Jurkat, Clone E6-1 (cell line): ENCODE measurements around the gene PPP6R2.

Experiments used
- DNase-seq: peaks from one replicate; pipeline ENCODE4 v3.0.0-alpha.2; 2011; ENCODE audit warnings: low read depth, low spot score
- H3K4me3 ChIP-seq: 2 replicates; pipeline ENCODE4 v1.5.1; 2011; ENCODE audit warnings: mild to moderate bottlenecking, low read length, control low read depth, moderate library complexity

The PPP6R2 gene

DNA sequence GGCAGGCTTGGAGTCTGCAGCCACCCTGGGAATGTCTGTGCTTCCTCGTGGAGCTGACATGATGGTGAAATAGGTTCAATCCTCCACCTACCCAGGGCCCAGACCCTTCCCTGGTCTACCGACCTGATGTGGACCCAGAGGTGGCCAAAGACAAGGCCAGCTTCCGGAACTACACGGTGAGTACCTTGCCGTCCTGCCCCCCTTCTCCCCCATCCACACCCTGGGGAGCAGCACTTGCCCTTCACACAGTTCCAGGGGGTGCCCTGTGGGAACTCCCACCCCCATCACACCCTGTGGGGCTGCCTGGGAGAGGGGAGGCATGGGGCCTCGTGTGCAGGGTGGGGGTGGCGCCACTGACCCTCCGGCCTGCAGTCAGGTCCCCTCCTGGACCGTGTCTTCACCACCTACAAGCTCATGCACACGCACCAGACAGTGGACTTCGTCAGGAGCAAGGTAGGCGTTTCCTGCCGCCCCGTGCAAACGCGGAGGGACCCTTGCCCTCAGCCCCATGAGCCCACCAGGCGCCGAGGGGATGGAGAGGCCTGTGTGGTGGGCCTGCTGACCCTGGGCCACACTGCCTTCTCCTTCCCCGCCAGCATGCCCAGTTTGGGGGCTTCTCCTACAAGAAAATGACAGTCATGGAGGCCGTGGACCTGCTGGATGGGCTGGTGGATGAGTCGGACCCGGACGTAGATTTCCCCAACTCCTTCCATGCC, 144.3 kb downstream of the PPP6R2 start:
- no peak for DNase-seq
- no peak overlapping the region for H3K4me3 ChIP-seq

DNA sequence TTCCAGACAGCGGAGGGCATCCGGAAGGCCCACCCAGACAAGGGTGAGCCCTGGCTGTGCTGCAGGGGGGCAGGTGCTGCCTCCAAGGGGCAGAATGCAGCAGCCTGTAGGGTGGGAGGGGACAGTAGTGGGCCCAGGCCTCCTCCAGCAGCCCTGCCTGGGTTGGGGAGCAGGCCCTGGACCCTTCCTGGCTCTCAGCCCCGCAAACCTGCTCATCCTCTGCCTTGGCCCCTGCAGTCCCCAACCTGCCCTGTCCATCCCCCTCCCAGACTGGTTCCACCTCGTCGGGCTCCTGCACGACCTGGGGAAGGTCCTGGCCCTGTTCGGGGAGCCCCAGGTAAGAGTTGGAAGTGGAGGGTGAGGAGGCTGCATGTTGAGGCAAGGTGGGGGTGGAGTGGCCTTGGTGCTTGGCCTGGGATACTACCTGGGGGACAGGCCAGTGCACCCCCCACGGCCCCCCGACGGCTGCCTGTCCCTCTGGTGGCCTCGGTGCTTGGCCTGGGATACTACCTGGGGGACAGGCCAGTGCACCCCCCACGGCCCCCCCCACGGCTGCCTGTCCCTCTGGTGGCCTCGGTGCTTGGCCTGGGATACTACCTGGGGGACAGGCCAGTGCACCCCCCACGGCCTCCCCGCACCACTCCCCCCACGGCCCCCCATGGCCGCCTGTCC, 145.0 kb downstream of the PPP6R2 start:
- no peak for DNase-seq
- no peak overlapping the region for H3K4me3 ChIP-seq

DNA sequence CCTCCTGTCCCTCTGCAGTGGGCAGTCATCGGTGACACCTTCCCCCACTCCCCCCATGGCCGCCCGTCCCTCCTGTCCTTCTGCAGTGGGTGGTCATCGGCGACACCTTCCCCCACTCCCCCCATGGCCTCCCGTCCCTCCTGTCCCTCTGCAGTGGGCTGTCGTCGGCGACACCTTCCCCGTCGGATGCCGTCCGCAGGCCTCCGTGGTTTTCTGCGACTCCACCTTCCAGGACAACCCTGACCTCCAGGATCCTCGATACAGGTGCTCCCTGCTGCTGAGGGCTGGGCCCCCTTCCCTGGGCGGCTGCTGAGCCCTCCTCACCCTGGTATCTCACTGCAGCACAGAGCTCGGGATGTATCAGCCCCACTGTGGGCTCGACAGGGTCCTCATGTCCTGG, 145.8 kb downstream of the PPP6R2 start:
- DNase-seq, result no peak
- H3K4me3 ChIP-seq, result no peak overlapping the region

DNA sequence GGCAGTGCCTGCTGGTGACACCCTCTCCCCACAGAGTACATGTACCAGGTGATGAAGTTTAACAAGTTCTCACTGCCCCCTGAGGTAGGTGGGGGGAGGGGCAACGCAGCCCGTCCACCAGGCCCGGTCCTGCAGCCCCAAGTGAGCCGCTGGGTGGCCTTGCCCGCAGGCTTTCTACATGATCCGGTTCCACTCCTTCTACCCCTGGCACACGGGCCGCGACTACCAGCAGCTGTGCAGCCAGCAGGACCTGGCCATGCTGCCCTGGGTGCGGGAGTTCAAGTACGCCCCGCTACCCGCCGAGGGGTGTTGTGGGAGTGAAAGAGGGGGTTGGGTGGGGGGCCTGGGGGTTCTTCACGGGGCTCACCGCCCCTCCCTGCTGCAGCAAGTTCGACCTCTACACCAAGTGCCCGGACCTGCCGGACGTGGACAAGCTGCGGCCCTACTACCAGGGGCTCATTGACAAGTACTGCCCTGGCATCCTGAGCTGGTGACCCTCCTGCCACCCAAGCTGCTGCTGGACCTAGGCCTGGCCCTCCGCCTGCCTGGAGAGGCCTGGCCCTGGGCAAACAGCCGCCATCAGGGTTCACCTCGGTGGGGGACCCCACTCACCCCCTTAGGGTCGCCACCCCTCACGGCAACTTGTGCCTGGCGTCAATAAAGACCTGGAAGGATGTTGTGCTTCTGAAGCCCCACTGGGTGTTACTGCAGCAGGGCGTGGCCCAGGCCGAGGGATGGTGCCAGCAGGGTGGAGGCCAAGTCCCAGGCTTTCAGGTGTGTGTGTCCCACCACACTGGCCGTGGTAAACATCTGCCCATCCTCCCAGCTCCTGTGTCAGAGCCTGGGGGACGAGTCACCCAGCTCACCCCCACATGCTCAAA, 146.5 kb downstream of the PPP6R2 start:
- DNase-seq, result no peak
- no peak overlapping the region for H3K4me3 ChIP-seq

DNA sequence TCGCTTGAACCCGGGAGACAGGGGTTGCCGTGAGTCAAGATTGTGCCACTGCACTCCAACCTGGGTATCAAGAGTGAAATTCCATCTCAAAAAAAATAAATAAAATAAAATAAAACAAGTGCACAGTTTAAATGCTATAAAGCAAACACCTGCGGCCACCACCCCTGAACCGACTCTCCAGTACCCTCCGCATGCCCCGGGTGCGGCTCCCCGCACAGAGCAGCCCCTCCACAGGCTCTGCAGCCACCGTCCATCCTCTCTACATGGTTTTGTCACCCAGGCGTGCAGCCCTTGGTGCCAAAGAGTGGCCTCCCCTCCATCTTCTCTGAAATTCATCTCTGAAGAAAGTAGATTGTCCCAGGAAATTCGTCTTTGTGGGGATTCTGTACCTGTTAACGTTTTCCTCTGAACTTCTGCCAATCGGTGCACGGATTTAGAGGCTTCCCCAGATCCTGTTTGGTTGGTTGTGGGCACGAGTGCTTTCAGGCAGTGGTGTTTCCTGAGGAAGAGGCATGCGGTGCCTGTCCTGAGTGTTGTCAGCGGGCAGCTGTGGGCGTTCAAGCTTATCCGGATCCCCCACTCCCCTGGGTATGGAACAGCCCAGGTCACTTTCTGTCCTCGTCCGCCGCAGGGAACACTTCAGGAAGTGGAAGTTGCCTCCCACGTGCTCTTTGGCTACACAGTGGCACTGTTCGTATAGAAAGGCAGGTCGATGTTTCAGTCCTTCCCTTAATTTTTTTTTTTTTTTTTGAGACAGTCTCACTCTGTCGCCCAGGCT, 147.6 kb downstream of the PPP6R2 start:
- no peak for DNase-seq
- no peak overlapping the region for H3K4me3 ChIP-seq
